Measurements from ENCODE around the gene ANXA10. TPM values are rescaled to one million over a fixed set of nuclear protein-coding genes. Genes with fewer than 3 reads are reported as not detected.

The ANXA10 gene
- total RNA-seq (2014; rRNA removed; shearing (Covaris generic)) (not detected in 2 replicates), total RNA-seq (2022) (not detected in 2 replicates), Bru-seq, nascent RNA (not detected), BruChase-seq, experiment 1, labeled RNA remaining after a 6-hour chase (not detected), BruChase-seq, experiment 2, labeled RNA remaining after a 2-hour chase (not detected)
- long read RNA-seq, result 0 reads

DNA sequence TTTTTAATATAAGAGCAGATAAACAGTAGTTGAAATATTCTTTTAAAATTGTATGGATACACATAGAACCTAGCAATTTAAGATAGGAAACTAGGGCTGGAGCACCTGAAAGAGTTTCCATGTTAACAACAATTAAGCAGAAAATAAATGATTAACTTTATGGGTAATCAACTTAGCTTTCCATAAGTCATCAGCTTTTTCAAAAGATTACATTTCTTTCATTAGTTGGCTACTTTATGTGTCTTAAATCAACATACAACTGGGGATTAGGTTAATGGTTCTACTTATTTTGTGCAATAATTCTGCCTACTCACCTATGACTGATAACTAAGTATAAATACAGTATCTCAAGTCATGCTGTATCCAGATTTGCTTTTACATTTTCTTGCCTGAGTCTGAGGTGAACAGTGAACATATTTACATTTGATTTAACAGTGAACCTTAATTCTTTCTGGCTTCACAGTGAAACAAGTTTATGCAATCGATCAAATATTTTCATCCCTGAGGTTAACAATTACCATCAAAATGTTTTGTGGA lies at the start of gene ANXA10:
Gene ANXA10 (plus strand): TSS at position 362 of the 537 bp plus-strand sequence. CDS start 164 bp downstream, at position 526.
- H3K79me2 ChIP-seq (ENCODE audit: insufficient read depth, low read depth, low read length), result no peaks in the 10 kb centered on the region
- POLR2A ChIA-PET, result interaction anchor here (0.7 kb wide), 1 partner anchor 14 kb away, joined by 5 read pairs; no protein-coding TSS in a partner anchor
- DNase-seq (ENCODE audit: low spot score), result no peak
- H3K9me2 ChIP-seq (ENCODE audit: insufficient read depth, low read length), result no peaks in the 10 kb centered on the region
- TF ChIP-seq EZH2phosphoT487 (IDR thresholded peaks at IDR 0.05; ENCODE audit: borderline replicate concordance, low read depth, low read length), result no peak
- TF ChIP-seq, protein P1, sequence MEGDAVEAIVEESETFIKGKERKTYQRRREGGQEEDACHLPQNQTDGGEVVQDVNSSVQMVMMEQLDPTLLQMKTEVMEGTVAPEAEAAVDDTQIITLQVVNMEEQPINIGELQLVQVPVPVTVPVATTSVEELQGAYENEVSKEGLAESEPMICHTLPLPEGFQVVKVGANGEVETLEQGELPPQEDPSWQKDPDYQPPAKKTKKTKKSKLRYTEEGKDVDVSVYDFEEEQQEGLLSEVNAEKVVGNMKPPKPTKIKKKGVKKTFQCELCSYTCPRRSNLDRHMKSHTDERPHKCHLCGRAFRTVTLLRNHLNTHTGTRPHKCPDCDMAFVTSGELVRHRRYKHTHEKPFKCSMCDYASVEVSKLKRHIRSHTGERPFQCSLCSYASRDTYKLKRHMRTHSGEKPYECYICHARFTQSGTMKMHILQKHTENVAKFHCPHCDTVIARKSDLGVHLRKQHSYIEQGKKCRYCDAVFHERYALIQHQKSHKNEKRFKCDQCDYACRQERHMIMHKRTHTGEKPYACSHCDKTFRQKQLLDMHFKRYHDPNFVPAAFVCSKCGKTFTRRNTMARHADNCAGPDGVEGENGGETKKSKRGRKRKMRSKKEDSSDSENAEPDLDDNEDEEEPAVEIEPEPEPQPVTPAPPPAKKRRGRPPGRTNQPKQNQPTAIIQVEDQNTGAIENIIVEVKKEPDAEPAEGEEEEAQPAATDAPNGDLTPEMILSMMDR (conservative IDR thresholded peaks at IDR 0.05; ENCODE audit: low read length), result no peak
- no peak within 1 kb of the TSS for H3K4me2 ChIP-seq (ENCODE audit: low read length)
- CTCF ChIA-PET (ENCODE audit: unreplicated experiment), result no interaction called here
- no peak within 1 kb of the TSS for H3K27ac ChIP-seq (ENCODE audit: low read depth, low read length, poor library complexity, severe bottlenecking)
- H4K20me1 ChIP-seq (ENCODE audit: insufficient read depth, low read length), result no peaks in the 10 kb centered on the region
- intact Hi-C loops (cut with micrococcal nuclease; ENCODE audit: unreplicated experiment), result no loop called here
- no peaks in the 10 kb centered on the region for H3K4me1 ChIP-seq (ENCODE audit: insufficient read depth, low read length, poor library complexity, severe bottlenecking)
- no peak within 1 kb of the TSS for H3K4me3 ChIP-seq (ENCODE audit: low read depth, low read length, poor library complexity, severe bottlenecking)
- no peaks in the 10 kb centered on the region for H3K36me3 ChIP-seq (ENCODE audit: insufficient read depth, low read length)
- H3K9me3 ChIP-seq (ENCODE audit: low read length), result no peaks in the 10 kb centered on the region
- H2AFZ ChIP-seq (ENCODE audit: low read length), result no peak within 1 kb of the TSS
- no TSS peak for BruUV-seq (replicated peaks)

GRCh38 chr4:168045354-168045753 lies 47.0 kb upstream of the ANXA10 start:
- H3K36me3 ChIP-seq (ENCODE audit: insufficient read depth, low read length), result no peaks in the 10 kb centered on the region
- CTCF ChIA-PET (ENCODE audit: unreplicated experiment), result no interaction called here
- no peak overlapping the region for H3K4me2 ChIP-seq (ENCODE audit: low read length)
- TF ChIP-seq, protein P1 (conservative IDR thresholded peaks at IDR 0.05; ENCODE audit: low read length), result no peak
- no peak for TF ChIP-seq EZH2phosphoT487 (IDR thresholded peaks at IDR 0.05; ENCODE audit: borderline replicate concordance, low read depth, low read length)
- no peak overlapping the region for H3K4me3 ChIP-seq (ENCODE audit: low read depth, low read length, poor library complexity, severe bottlenecking)
- H3K9me3 ChIP-seq (ENCODE audit: low read length), result no peaks in the 10 kb centered on the region
- H2AFZ ChIP-seq (ENCODE audit: low read length), result no peak overlapping the region
- intact Hi-C loops (cut with micrococcal nuclease; ENCODE audit: unreplicated experiment), result no loop called here
- no peaks in the 10 kb centered on the region for H4K20me1 ChIP-seq (ENCODE audit: insufficient read depth, low read length)
- no peak for DNase-seq (ENCODE audit: low spot score)
- no peaks in the 10 kb centered on the region for H3K9me2 ChIP-seq (ENCODE audit: insufficient read depth, low read length)
- BruUV-seq (replicated peaks), result no TSS peak
- H3K4me1 ChIP-seq (ENCODE audit: insufficient read depth, low read length, poor library complexity, severe bottlenecking), result no peaks in the 10 kb centered on the region
- POLR2A ChIA-PET, result no interaction called here
- H3K27ac ChIP-seq (ENCODE audit: low read depth, low read length, poor library complexity, severe bottlenecking), result no peak overlapping the region
- H3K79me2 ChIP-seq (ENCODE audit: insufficient read depth, low read depth, low read length), result no peaks in the 10 kb centered on the region

DNA sequence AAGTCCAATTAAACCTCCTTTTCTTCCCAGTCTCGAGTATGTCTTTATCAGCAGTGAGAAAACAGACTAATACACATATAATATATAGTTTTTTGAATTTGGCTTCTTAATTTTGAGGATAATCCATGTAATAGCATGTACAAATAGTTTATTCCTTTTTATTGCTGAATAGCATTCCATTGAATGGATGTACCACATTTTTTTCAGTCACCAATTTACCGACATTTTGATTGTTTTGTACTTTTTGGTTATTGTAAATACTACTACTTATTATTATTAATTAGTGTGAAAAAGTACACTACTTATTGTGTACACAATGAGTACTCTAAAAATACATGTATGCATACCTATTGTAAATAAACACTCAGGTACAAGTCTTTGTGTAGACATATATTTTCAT lies 42.3 kb upstream of the ANXA10 start:
- H3K4me1 ChIP-seq (ENCODE audit: insufficient read depth, low read length, poor library complexity, severe bottlenecking), result no peaks in the 10 kb centered on the region
- no TSS peak for BruUV-seq (replicated peaks)
- no peaks in the 10 kb centered on the region for H4K20me1 ChIP-seq (ENCODE audit: insufficient read depth, low read length)
- TF ChIP-seq, protein P1 (conservative IDR thresholded peaks at IDR 0.05; ENCODE audit: low read length), result no peak
- TF ChIP-seq EZH2phosphoT487 (IDR thresholded peaks at IDR 0.05; ENCODE audit: borderline replicate concordance, low read depth, low read length), result no peak
- H3K36me3 ChIP-seq (ENCODE audit: insufficient read depth, low read length), result no peaks in the 10 kb centered on the region
- DNase-seq (ENCODE audit: low spot score), result no peak
- POLR2A ChIA-PET, result no interaction called here
- CTCF ChIA-PET (ENCODE audit: unreplicated experiment), result no interaction called here
- H3K79me2 ChIP-seq (ENCODE audit: insufficient read depth, low read depth, low read length), result no peaks in the 10 kb centered on the region
- no peak overlapping the region for H2AFZ ChIP-seq (ENCODE audit: low read length)
- no peaks in the 10 kb centered on the region for H3K9me2 ChIP-seq (ENCODE audit: insufficient read depth, low read length)
- no peak overlapping the region for H3K4me2 ChIP-seq (ENCODE audit: low read length)
- no peaks in the 10 kb centered on the region for H3K9me3 ChIP-seq (ENCODE audit: low read length)
- no peak overlapping the region for H3K27ac ChIP-seq (ENCODE audit: low read depth, low read length, poor library complexity, severe bottlenecking)
- intact Hi-C loops (cut with micrococcal nuclease; ENCODE audit: unreplicated experiment), result no loop called here
- H3K4me3 ChIP-seq (ENCODE audit: low read depth, low read length, poor library complexity, severe bottlenecking), result no peak overlapping the region

Measured in OCI-LY7 (cell line).